ENCODE results near the gene CDH12. TPM values are rescaled to one million over a fixed set of nuclear protein-coding genes. Genes with fewer than 3 reads are reported as not detected.

The CDH12 gene
- total RNA-seq, 1 experiment from 2014 or later: not detected

DNA sequence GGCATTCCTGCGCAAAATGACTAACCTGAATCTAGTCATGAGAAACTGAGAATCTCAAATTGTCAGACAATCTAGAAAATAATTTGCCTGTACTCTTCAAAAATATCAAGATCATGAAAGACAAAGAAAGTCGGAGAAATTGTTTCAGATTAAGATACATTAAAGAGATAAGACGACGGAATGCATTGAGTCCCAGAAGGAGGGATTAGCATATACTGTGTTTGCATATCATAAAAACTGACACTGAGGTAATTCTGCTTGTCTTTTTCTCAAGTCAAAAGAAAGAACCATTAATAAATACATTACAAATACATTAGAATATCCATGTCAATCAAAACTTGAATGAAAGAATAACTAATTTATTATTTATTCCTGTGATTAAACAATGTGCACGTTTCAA lies 88.4 kb downstream of the CDH12 start:
- H3K9ac ChIP-seq (ENCODE audit: low read length): no peak overlapping the region
- RAD21 ChIA-PET (ENCODE audit: low non-redundant PET in 1 of 2, low total read pairs in 2 of 2, uncharacterized antibody in 2 of 2, unreplicated experiment in 2 of 2): no interaction called here
- BruUV-seq (replicated peaks): no TSS peak

More for the DNA sequence above, 88.4 kb downstream of the CDH12 start:
- no peaks in the 10 kb centered on the region for H3K4me1 ChIP-seq (ENCODE audit: control insufficient read depth in 1 of 2, insufficient read depth in 2 of 2, low read length in 2 of 2)
- no peaks in the 10 kb centered on the region for H3K79me2 ChIP-seq (ENCODE audit: insufficient read depth, low read length)
- H3K27ac ChIP-seq (ENCODE audit: low read depth, low read length): no peak overlapping the region
- H3K4me2 ChIP-seq (ENCODE audit: low read length): no peak overlapping the region
- no peak overlapping the region for H3K4me3 ChIP-seq (replicated peaks in 1 of 2; ENCODE audit: low read depth in 1 of 2, low read length in 2 of 2)
- H3K9me2 ChIP-seq (ENCODE audit: insufficient read depth): no peaks in the 10 kb centered on the region
- H3K27me3 ChIP-seq (ENCODE audit: insufficient read depth, low read length): no peaks in the 10 kb centered on the region
- no peaks in the 10 kb centered on the region for H3K36me3 ChIP-seq (ENCODE audit: control insufficient read depth in 1 of 2, insufficient read depth in 2 of 2, low read length in 2 of 2)
- no peak overlapping the region for H2AFZ ChIP-seq (ENCODE audit: low read depth, low read length, poor library complexity, severe bottlenecking)
- intact Hi-C loops (cut with micrococcal nuclease): no loop called here
- POLR2A ChIA-PET: no interaction called here
- H4K20me1 ChIP-seq (ENCODE audit: insufficient read depth): no peaks in the 10 kb centered on the region
- TF ChIP-seq, protein P1, sequence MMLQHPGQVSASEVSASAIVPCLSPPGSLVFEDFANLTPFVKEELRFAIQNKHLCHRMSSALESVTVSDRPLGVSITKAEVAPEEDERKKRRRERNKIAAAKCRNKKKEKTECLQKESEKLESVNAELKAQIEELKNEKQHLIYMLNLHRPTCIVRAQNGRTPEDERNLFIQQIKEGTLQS (IDR thresholded peaks at IDR 0.05): no peak
- TF ChIP-seq ZBTB33 (IDR thresholded peaks at IDR 0.05; ENCODE audit: extremely low read depth, insufficient replicate concordance, low read length): no peak
- TF ChIP-seq YY1 (IDR thresholded peaks at IDR 0.05; ENCODE audit: extremely low read depth, insufficient replicate concordance, low read depth, low read length): no peak
- no peak for TF ChIP-seq SRF (IDR thresholded peaks at IDR 0.05; ENCODE audit: low read depth)
- TF ChIP-seq RAD21 (IDR thresholded peaks at IDR 0.05; ENCODE audit: low read depth): no peak
- TF ChIP-seq EZH2 (IDR thresholded peaks at IDR 0.05): no peak
- TF ChIP-seq MAX (IDR thresholded peaks at IDR 0.05): no peak
- no peak for TF ChIP-seq REST (IDR thresholded peaks at IDR 0.05; ENCODE audit: low read depth)
- CTCF ChIA-PET: no interaction called here
- DNase-seq (ENCODE audit: low read depth, low spot score) (no peak), ATAC-seq (no peak)
- H3K9me3 ChIP-seq (ENCODE audit: control insufficient read depth in 1 of 2, insufficient read depth in 1 of 2, low read depth in 1 of 2, low read length in 2 of 2): peaks cover 3 to 22% of the 10 kb centered on the region in 2 experiments; a peak in 2 of 4 replicates
